Adrenal gland (tissue), 5 donors: ENCODE data around the gene ZNF473.

ENCODE experiments used
- POLR2A ChIP-seq, 2 donors: fragments of 450-650 bp; IDR thresholded peaks; one replicate each; pipeline ENCODE4 v1.6.1; 2017; ENCODE audit warnings: antibody characterized with exemption in 2 of 2, mild to moderate bottlenecking in 2 of 2, moderate library complexity in 1 of 2
- TF ChIP-seq, protein P1 (sequence below), 6 experiments: fragments of 450-650 bp in 4 of 6; fragments of 200-600 bp in 2 of 6; sonication (generic) in 1 of 6; IDR thresholded peaks; 1 replicate in 5 of 6; 2 replicates in 1 of 6; pipeline versions ENCODE4 v1.5.1 to v1.8.0; 2016 to 2021; ENCODE audit warnings: antibody characterized with exemption in 6 of 6, mild to moderate bottlenecking in 2 of 6, moderate library complexity in 1 of 6
- donor health status: DM: no; HTN: no; CAD: no.

DNA sequence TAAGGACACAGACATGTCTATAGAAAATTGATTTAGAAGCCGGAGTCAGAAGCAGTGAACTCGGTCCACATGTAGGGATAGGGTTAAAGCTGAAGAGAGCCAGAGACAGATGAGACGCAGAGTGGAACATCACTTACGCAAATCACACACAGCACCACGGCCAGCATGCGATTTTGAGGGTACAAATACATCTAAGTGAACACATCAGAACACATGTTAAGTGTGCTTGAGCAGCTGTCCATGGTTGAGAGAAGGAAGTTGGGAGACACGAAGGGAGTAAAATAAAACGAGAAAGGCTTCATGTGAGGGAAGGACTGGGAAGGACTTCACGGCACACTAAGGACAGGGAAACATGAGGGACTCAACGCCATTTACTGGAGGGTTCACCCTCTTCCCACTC, 39.5 kb upstream of the ZNF473 start:
- TF ChIP-seq, protein P1, sequence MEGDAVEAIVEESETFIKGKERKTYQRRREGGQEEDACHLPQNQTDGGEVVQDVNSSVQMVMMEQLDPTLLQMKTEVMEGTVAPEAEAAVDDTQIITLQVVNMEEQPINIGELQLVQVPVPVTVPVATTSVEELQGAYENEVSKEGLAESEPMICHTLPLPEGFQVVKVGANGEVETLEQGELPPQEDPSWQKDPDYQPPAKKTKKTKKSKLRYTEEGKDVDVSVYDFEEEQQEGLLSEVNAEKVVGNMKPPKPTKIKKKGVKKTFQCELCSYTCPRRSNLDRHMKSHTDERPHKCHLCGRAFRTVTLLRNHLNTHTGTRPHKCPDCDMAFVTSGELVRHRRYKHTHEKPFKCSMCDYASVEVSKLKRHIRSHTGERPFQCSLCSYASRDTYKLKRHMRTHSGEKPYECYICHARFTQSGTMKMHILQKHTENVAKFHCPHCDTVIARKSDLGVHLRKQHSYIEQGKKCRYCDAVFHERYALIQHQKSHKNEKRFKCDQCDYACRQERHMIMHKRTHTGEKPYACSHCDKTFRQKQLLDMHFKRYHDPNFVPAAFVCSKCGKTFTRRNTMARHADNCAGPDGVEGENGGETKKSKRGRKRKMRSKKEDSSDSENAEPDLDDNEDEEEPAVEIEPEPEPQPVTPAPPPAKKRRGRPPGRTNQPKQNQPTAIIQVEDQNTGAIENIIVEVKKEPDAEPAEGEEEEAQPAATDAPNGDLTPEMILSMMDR (IDR thresholded peaks at IDR 0.05), result no peak
- TF ChIP-seq POLR2A (IDR thresholded peaks at IDR 0.05), result no peak
